SK-N-SH treated with all-trans-retinoic acid at 6 μM for 48 hours (cell line): ENCODE results near the gene ST3GAL5.

Experiments used
- ATAC-seq: fragments of 200-7000 bp; cut with Tn5 transposase; 3 replicates; pipeline ENCODE4 v1.9.1; 2020; ENCODE audit warnings: mild to moderate bottlenecking, moderate library complexity
- ARNTL ChIP-seq: fragments of 450-650 bp; formaldehyde crosslinking; IDR thresholded peaks from 2 replicates; pipeline ENCODE4 v1.5.0; 2020; ENCODE audit warnings: low read depth, mild to moderate bottlenecking, moderate library complexity, borderline replicate concordance
- BACH2 ChIP-seq: fragments of 250-450 bp; sonication (Bioruptor Pico); IDR thresholded peaks from 2 replicates; pipeline ENCODE4 v1.9.0; 2021; ENCODE audit warnings: mild to moderate bottlenecking, borderline replicate concordance
- CSDC2 ChIP-seq: fragments of 250-450 bp; sonication (Bioruptor Pico); IDR thresholded peaks from 2 replicates; pipeline ENCODE4 v1.5.0; 2020; ENCODE audit warnings: mild to moderate bottlenecking, moderate library complexity
- ESRRG ChIP-seq: fragments of 250-450 bp; sonication (Bioruptor Pico); IDR thresholded peaks from 2 replicates; pipeline ENCODE4 v1.6.1; 2021; ENCODE audit warnings: mild to moderate bottlenecking
- GLIS3 ChIP-seq: fragments of 250-450 bp; sonication (Bioruptor Pico); IDR thresholded peaks from 2 replicates; pipeline ENCODE4 v1.5.0; 2020; ENCODE audit warnings: mild to moderate bottlenecking, moderate library complexity
- ISL1 ChIP-seq: fragments of 250-450 bp; sonication (Bioruptor Pico); IDR thresholded peaks from 2 replicates; pipeline ENCODE4 v2.1.2; 2022; ENCODE audit warnings: mild to moderate bottlenecking, moderate library complexity
- OSR1 ChIP-seq: fragments of 250-450 bp; sonication (Bioruptor Pico); IDR thresholded peaks from 2 replicates; pipeline ENCODE4 v1.8.0; 2022; ENCODE audit warnings: moderate library complexity, mild to moderate bottlenecking, inconsistent platforms
- PPARA ChIP-seq: fragments of 250-450 bp; sonication (Bioruptor Pico); IDR thresholded peaks from 2 replicates; pipeline ENCODE4 v1.5.0; 2020; ENCODE audit warnings: mild to moderate bottlenecking, borderline replicate concordance
- RARB ChIP-seq: fragments of 250-450 bp; sonication (Bioruptor Pico); IDR thresholded peaks from 2 replicates; pipeline ENCODE4 v1.8.0; 2021; ENCODE audit warnings: mild to moderate bottlenecking, moderate library complexity
- SNAI2 ChIP-seq: fragments of 250-450 bp; sonication (Bioruptor Pico); IDR thresholded peaks from 2 replicates; pipeline ENCODE4 v1.5.0; 2020; ENCODE audit warnings: mild to moderate bottlenecking, moderate library complexity
- TCF4 ChIP-seq: fragments of 250-450 bp; sonication (Bioruptor Pico); IDR thresholded peaks from 2 replicates; pipeline ENCODE4 v1.8.0; 2021; ENCODE audit warnings: mild to moderate bottlenecking, moderate library complexity, borderline replicate concordance
- TSHZ2 ChIP-seq: fragments of 250-450 bp; sonication (Bioruptor Pico); IDR thresholded peaks from 2 replicates; pipeline ENCODE4 v1.5.0; 2020; ENCODE audit warnings: mild to moderate bottlenecking, moderate library complexity
- ZC3H10 ChIP-seq: fragments of 250-450 bp; sonication (Bioruptor Pico); IDR thresholded peaks from 2 replicates; pipeline ENCODE4 v1.5.1; 2021; ENCODE audit warnings: mild to moderate bottlenecking, moderate library complexity
- ZFP3 ChIP-seq: fragments of 250-450 bp; sonication (Bioruptor Pico); IDR thresholded peaks from 2 replicates; pipeline ENCODE4 v1.5.0; 2020; ENCODE audit warnings: mild to moderate bottlenecking, moderate library complexity
- ZFP30 ChIP-seq: fragments of 450-650 bp; formaldehyde crosslinking; IDR thresholded peaks from 2 replicates; pipeline ENCODE4 v1.5.0; 2022; ENCODE audit warnings: mild to moderate bottlenecking, moderate library complexity
- ZNF565 ChIP-seq: fragments of 450-650 bp; formaldehyde crosslinking; conservative IDR thresholded peaks from 2 replicates; pipeline ENCODE4 v1.5.0; 2020; ENCODE audit warnings: low read depth, mild to moderate bottlenecking, moderate library complexity
- ZNF70 ChIP-seq: fragments of 450-650 bp; formaldehyde crosslinking; IDR thresholded peaks from 2 replicates; pipeline ENCODE4 v1.5.0; 2020; ENCODE audit warnings: mild to moderate bottlenecking, moderate library complexity
- TF ChIP-seq, protein P1 (sequence below): fragments of 250-450 bp; sonication (Bioruptor Pico); IDR thresholded peaks from 2 replicates; pipeline ENCODE4 v1.5.1; 2021; ENCODE audit warnings: mild to moderate bottlenecking, moderate library complexity
- TF ChIP-seq, protein P2 (sequence below): fragments of 250-450 bp; sonication (Bioruptor Pico); IDR thresholded peaks from 2 replicates; pipeline ENCODE4 v1.5.1; 2020; ENCODE audit warnings: low read depth, mild to moderate bottlenecking, moderate library complexity
- TF ChIP-seq, protein P3 (sequence below): fragments of 250-450 bp; sonication (Bioruptor Pico); IDR thresholded peaks from 2 replicates; pipeline ENCODE4 v1.8.0; 2021; ENCODE audit warnings: low read depth, mild to moderate bottlenecking, moderate library complexity, borderline replicate concordance

Gene ST3GAL5

GRCh38 chr2:85925216-85925671 is 36.5 kb upstream of the ST3GAL5 start:
- no peak for TF ChIP-seq OSR1
- no peak for TF ChIP-seq GLIS3 (CRISPR knock-in tag)
- no peak for TF ChIP-seq ZFP3 (CRISPR knock-in tag)
- TF ChIP-seq ZNF70, result no peak
- no peak for TF ChIP-seq ESRRG (CRISPR knock-in tag)
- ATAC-seq, result no peak

- ATAC-seq, result peak; percentile 28; the same call in 1 of the 3 replicates
- no peak for TF ChIP-seq PPARA (CRISPR knock-in tag)
- TF ChIP-seq CSDC2 (CRISPR knock-in tag), result no peak
- TF ChIP-seq ARNTL (CRISPR knock-in tag), result no peak
- no peak for TF ChIP-seq TSHZ2 (CRISPR knock-in tag)
- TF ChIP-seq, protein P1, sequence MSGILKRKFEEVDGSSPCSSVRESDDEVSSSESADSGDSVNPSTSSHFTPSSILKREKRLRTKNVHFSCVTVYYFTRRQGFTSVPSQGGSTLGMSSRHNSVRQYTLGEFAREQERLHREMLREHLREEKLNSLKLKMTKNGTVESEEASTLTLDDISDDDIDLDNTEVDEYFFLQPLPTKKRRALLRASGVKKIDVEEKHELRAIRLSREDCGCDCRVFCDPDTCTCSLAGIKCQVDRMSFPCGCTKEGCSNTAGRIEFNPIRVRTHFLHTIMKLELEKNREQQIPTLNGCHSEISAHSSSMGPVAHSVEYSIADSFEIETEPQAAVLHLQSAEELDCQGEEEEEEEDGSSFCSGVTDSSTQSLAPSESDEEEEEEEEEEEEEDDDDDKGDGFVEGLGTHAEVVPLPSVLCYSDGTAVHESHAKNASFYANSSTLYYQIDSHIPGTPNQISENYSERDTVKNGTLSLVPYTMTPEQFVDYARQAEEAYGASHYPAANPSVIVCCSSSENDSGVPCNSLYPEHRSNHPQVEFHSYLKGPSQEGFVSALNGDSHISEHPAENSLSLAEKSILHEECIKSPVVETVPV, result no peak
- TF ChIP-seq ZFP3 (CRISPR knock-in tag), result no peak
- TF ChIP-seq ZFP30, result no peak
- TF ChIP-seq RARB (CRISPR knock-in tag), result no peak
Measured at GRCh38 chr2:85924522-85924921, 35.7 kb upstream of the ST3GAL5 start.

GRCh38 chr2:85922199-85922598 is 33.4 kb upstream of the ST3GAL5 start:
- ATAC-seq, result no peak
- no peak for TF ChIP-seq ISL1 (CRISPR knock-in tag)
- TF ChIP-seq GLIS3 (CRISPR knock-in tag), result no peak
- TF ChIP-seq TCF4 (CRISPR knock-in tag), result no peak
- no peak for TF ChIP-seq ZC3H10
- TF ChIP-seq ESRRG (CRISPR knock-in tag), result no peak
- TF ChIP-seq ZNF565, result no peak
- TF ChIP-seq, protein P1, result no peak

DNA sequence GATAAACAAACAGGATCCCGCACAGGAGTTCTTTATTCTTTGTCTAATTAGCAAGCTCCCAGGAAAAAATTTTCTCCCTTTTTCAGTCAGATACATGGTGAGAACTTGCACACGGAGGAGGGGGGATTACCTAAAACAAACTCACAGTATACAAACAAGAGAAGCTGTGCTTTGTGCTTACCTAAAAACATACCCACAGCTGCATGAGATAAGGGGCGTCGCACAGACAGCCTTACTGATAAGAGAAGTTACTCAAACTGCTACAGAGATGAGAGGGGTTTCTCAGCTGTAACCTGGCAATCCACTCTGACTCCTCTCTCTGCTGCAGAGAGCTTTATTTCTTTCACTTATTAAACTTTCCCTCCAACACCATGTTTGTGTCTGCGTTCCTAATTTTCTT is 32.9 kb upstream of the ST3GAL5 start:
- no peak for ATAC-seq
- TF ChIP-seq ZNF70, result no peak
- no peak for TF ChIP-seq CSDC2 (CRISPR knock-in tag)
- TF ChIP-seq ZNF565, result no peak
- no peak for TF ChIP-seq ZFP3 (CRISPR knock-in tag)
- TF ChIP-seq, protein P2, sequence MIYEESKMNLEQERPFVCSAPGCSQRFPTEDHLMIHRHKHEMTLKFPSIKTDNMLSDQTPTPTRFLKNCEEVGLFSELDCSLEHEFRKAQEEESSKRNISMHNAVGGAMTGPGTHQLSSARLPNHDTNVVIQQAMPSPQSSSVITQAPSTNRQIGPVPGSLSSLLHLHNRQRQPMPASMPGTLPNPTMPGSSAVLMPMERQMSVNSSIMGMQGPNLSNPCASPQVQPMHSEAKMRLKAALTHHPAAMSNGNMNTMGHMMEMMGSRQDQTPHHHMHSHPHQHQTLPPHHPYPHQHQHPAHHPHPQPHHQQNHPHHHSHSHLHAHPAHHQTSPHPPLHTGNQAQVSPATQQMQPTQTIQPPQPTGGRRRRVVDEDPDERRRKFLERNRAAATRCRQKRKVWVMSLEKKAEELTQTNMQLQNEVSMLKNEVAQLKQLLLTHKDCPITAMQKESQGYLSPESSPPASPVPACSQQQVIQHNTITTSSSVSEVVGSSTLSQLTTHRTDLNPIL, result no peak
- TF ChIP-seq OSR1, result no peak
- no peak for TF ChIP-seq SNAI2 (CRISPR knock-in tag)
- TF ChIP-seq ISL1 (CRISPR knock-in tag), result no peak
- no peak for TF ChIP-seq ESRRG (CRISPR knock-in tag)
- no peak for TF ChIP-seq ZC3H10
- TF ChIP-seq, all 23 proteins: peak for 0

DNA sequence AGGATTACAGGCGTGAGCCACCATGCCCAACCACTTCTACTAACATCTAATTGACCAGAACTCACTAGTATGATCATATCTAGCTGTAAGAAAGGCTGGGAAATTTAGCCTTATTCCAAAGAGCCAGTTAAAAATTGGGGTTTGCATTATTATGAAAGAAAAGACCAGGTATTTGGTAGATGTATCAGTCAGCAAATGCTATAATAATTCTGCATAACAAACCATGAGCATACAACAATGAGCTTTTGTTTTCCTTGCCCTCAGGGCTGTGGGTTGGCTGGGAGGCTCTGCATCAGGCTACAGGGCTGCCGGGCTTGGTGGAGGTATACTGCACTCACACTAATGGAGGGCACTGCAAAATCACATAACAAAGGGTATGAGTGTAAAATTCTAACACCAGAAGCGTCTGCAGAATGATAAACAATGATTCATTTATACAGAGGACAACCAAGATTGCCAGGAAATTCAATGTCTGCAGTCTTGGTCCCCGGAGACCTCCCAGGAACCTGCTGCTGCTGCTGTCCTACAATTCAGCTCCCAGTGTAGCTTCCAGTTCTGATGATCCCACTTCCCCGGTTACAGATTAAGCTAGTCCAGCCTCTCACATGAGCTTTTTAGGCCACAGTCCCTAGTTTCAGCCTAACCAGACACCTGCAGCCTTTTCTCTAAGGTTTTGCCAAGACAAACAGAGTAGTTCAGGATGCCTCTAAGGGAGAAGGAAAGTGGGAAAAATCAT is 32.2 kb upstream of the ST3GAL5 start:
- ATAC-seq, result no peak; the same call in 2 of the 3 replicates
- TF ChIP-seq BACH2 (CRISPR knock-in tag) (no peak), TSHZ2 (CRISPR knock-in tag) (no peak), PPARA (CRISPR knock-in tag) (no peak), SNAI2 (CRISPR knock-in tag) (no peak), TCF4 (CRISPR knock-in tag) (no peak), ISL1 (CRISPR knock-in tag) (no peak), ZFP3 (CRISPR knock-in tag) (no peak), ZNF565 (no peak)
- TF ChIP-seq, protein P3, sequence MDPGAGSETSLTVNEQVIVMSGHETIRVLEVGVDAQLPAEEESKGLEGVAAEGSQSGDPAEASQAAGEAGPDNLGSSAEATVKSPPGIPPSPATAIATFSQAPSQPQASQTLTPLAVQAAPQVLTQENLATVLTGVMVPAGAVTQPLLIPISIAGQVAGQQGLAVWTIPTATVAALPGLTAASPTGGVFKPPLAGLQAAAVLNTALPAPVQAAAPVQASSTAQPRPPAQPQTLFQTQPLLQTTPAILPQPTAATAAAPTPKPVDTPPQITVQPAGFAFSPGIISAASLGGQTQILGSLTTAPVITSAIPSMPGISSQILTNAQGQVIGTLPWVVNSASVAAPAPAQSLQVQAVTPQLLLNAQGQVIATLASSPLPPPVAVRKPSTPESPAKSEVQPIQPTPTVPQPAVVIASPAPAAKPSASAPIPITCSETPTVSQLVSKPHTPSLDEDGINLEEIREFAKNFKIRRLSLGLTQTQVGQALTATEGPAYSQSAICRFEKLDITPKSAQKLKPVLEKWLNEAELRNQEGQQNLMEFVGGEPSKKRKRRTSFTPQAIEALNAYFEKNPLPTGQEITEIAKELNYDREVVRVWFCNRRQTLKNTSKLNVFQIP (CRISPR knock-in tag), result no peak
